GM18868 (cell line): ENCODE data around the gene KCNA4.
A peak's percentile ranks its signal among the peaks of the same experiment; 100 is the strongest.
"Not testable (repeated sequence)": the region's sequence is repeated elsewhere in the genome, so short reads cannot be mapped to it uniquely, and the experiment has no call there.

Source experiments
- ATAC-seq: cut with Tn5 transposase; IDR thresholded peaks from one replicate; pipeline ENCODE4 v1.9.1; 2021; ENCODE audit warnings: mild to moderate bottlenecking, moderate library complexity; ENCODE audit not compliant: unreplicated experiment

Gene KCNA4

DNA sequence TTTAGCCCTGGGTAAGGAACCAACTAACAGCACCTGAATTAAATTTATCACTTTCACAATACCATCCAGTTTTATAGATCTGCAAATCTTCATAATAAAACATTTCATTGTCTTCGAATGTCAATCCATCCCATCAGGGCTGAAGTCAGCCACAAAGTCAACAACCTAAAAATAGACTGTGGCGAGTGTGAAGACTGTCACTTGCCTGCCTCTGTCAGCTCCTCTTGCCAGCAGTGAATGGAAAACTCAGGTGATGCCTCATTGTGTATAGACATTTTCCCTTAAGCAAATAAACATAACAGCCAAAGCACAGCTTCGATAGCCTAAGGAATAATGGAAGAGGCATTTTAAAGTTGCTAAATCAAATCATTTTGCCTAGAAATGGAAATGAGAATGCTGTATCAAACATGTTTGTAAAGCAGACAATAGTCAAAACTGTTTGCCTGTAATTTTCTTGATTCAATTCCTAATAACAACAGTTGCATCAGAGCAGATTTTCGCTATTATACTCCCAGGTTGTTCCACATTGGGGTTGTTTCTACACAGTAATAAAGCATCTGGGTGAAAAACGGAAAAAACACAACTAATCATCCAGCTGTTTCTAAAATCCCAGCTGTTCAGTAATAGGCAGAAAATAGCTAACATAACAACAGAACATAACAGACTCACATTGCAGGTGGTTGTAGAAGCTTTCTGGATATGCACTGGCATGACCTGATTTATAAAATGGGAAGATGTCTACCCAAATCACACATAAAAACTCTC, 15.7 kb downstream of the KCNA4 start:
- no peak for ATAC-seq

DNA sequence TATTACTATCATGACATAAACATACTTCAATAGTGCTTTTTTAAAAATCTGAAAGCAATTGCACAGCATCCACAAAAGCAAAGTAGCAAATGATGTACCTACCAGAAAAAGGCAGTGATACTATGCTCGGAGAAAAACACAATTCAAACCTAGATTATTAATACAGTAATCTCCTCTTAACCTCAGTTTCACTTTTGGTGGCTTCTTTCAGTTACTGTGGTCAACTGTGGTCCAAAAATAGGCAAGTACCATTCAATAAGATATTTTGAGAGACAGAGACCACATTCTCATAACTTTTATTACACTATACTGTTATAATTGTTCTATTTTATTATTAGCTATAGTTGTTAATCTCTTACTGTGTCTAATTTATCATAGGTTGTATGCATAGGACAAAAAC, 20.8 kb downstream of the KCNA4 start:
- peak; percentile 91 for ATAC-seq

DNA sequence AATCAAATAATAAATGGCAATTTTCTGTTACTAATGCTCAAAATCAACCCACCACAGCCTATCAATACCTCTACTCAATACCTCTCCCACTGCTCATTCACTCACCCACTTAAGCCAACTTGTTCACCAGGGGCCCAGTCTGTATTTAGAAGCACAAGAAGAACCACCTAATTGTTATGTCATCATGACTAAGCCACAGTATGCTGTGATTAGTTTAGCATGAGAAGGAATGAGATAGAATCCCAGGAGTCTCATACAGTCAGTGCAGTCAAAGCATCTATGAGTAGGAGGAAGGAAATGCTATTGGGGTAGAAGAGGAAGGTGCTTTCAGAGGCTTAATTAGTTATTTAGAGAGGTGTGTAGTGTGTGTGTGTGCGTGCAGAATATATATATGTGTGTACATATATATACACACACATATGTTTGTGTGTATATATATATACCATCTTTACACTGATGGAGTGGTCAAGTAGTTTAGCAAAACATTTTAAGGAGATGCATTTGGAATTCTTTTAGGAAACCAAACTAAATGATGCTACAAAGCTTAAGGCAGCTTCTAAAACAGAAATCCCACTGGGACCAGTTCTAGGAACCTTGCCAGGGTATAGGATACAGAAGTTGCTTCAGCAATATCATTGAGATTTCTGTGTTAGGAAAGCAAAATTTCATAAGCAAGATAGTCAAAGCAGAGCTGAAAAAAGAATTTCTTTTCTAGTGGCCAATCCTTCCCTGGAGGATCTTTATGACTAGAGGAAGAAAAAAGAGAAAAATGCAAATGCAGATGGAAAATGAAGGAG, 27.5 kb downstream of the KCNA4 start:
- ATAC-seq: no peak

DNA sequence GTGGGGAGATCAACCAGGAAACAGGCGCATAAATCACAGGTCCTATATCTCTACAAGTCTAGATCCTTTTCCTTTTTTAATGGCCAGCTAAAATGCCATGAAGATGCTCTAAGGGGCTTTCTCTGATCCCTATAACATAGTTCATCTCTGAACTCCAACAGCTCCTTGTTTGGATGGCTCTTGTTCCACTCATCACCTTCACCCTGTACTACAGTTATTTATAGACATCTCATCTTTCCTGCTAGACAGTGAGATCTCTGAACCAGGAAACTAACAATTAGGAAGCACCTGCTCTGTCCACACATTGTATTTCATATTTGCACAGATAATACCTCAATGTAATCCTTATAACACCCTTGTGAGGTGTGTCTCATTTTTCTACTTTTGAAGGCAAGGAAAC, 31.6 kb downstream of the KCNA4 start:
- no peak for ATAC-seq

DNA sequence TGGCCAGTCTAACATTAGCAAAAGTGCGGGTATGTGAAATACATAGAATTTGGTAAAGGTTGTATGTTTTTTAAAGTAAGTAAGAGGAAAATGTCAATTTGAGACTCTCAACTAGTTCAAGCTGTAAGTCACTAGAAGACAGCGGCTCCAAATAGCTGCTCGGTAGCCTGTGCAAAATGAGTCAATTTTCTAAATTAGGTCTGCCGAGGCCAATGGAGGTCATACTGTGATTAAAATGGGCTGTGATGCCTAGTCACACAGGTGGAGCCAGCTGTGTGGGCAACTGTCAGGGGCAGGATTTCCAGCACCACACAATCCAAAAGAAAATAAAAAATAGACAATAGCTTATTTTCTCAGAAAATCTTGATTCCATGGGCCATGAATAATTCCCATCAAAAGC, 32.3 kb downstream of the KCNA4 start:
- no peak for ATAC-seq

DNA sequence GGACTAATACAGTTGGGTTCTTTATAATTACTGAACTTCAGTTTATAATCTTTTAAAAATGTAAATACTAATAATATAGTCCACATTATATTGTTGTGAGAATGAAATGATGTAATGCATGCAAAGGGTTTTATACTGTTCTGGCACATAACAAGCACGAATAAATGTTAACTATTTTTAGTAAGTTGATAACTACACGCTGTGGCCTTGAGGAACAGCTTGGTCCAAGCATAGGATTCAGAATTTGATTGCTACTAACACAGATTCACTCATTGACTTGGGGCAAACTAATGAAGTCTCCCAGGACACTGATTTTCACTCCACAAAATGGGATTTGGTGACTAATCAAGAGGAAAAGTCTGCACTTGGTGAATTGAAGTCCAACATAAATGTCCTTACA, 38.3 kb downstream of the KCNA4 start:
- ATAC-seq: no peak

DNA sequence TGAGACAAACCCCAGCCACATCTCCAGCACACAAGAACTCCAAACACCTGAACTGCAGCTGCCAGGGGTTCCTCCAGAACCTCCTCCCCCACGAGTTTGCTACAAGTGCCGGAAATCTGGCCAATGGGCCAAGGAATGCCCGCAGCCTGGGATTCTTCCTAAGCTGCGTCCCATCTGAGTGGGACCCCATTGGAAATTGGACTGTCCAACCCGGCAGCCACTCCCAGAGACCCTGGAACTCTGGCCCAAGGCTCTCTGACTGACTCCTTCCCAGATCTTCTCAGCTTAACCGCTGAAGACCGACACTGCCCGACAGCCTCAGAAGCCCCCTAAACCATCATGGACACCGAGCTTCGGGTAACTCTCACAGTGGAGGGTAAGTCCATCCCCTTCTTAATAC, 41.2 kb downstream of the KCNA4 start:
- ATAC-seq: not testable (repeated sequence)

DNA sequence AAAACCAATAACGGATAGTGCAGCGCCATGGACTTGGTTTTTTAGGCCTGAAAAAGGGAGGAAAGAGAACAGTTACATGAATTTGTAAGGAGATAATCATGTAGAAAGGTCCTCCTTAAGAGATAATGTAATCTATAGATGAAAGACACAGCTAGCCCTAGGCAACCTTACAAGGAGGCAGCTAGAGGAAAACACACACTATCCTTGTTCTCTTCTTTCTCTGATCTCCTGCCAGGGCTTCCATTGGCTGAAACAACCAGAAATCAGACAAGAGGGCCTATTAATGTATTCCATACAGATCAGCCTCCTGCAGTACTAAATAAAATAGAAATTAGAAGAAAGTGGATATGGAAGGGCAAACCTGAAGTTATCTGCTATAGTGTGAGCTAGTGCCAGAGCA, 53.0 kb downstream of the KCNA4 start:
- ATAC-seq: no peak

DNA sequence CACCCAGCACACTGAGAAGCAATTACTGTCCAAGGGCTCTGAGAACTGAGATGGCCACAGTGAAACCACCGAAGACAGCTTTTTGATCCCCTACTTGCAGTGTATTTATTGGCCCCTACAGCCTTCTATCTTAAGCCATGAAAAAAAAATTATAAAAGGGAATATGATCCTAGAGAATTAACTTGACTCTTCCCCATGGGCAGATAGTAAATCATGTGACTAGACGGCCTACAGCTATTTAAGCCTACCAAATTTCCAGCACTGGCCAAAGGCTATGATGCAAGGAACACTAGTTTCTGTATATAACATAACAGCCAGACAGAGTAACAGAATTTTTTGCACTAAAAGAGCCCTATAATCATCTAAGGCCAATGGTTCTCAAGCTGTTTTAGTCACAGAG, 53.8 kb downstream of the KCNA4 start:
- ATAC-seq: no peak

DNA sequence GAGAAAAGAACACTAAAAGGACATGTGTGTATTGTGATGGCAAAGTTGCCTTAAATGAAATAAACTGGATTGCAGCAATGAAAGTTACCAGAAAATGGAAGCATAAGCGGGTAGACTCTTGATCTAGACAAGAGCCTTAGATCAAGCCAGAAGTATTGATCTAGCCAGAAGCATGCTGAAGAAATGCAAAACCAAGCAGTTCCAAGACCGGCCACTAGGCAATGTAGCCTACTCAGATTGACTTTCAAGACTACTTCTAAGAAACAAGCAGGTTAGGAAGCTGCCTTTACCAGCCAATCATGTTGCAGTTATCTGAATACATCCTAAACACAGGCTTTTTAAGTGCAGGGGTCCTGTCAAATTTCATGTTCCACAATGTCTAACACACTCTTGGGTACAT, 54.6 kb downstream of the KCNA4 start:
- peak; percentile 87 for ATAC-seq
